ENCODE results near the gene AIP.

DNA sequence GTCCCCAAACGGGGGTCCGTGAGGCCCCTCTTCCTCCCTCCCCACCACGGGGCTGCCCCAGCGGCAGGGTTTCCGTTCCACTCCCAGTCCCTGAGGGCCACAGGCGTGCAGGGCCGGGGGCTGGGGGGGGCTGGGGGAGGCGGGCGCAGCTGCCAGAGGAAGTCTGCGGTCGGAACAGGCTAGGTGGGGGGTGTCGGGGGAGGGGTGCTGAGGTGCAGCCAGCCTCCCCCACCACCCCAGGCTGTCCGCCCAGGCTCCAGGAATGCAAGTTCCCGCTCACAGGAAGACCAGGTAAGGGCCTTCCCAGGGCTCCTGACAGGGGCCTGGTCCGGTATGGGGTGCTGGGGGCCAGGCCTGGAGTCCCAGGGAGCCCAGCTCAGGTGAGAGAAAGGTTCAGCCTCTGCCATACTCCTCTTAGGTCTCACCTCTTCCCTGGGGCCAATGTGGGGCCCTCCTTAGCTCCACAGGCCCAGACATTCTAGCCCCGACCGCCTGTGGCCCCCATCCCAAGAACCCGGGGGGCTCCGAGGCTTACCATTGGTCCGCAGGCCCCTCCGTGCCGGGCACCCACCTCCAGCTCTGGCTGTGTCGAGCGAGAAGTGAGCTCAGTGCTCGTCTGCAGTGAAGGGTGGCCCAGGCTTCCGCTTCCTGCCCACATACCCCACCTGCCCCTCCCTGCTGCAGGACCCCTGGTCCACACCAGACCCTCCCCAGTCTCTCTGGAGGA, 45.6 kb upstream of the AIP start, which contains the start of gene PTPRCAP:
- TF ChIP-seq, protein P1, sequence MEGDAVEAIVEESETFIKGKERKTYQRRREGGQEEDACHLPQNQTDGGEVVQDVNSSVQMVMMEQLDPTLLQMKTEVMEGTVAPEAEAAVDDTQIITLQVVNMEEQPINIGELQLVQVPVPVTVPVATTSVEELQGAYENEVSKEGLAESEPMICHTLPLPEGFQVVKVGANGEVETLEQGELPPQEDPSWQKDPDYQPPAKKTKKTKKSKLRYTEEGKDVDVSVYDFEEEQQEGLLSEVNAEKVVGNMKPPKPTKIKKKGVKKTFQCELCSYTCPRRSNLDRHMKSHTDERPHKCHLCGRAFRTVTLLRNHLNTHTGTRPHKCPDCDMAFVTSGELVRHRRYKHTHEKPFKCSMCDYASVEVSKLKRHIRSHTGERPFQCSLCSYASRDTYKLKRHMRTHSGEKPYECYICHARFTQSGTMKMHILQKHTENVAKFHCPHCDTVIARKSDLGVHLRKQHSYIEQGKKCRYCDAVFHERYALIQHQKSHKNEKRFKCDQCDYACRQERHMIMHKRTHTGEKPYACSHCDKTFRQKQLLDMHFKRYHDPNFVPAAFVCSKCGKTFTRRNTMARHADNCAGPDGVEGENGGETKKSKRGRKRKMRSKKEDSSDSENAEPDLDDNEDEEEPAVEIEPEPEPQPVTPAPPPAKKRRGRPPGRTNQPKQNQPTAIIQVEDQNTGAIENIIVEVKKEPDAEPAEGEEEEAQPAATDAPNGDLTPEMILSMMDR (IDR thresholded peaks at IDR 0.05): no peak
- TF ChIP-seq POLR2A (IDR thresholded peaks at IDR 0.05): no peak
